MM.1S (cell line): ENCODE data around the gene GRIK5.
A peak's percentile ranks its signal among the peaks of the same experiment; 100 is the strongest.

ENCODE experiments used
- DNase-seq: peaks from one replicate; pipeline ENCODE4 v3.0.0-alpha.2; 2015
- H2AFZ ChIP-seq: fragments of 300-600 bp; sonication (generic); 2 replicates; pipeline ENCODE4 v1.6.0; 2016; ENCODE audit warnings: antibody characterized with exemption, low read length
- H3F3A ChIP-seq: fragments of 300-600 bp; sonication (generic); 2 replicates; pipeline ENCODE4 v1.6.1; 2016; ENCODE audit warnings: mild to moderate bottlenecking, antibody characterized with exemption, low read length, moderate library complexity, mixed read lengths; ENCODE audit not compliant: insufficient read depth
- H3K27ac ChIP-seq: fragments of 300-600 bp; sonication (generic); 2 replicates; pipeline ENCODE4 v1.5.1; 2016; ENCODE audit warnings: mild to moderate bottlenecking, low read length
- H3K27me3 ChIP-seq: fragments of 300-600 bp; sonication (generic); replicated peaks from 2 replicates; pipeline ENCODE4 v1.6.0; 2016; ENCODE audit warnings: low read length; ENCODE audit not compliant: insufficient read depth
- H3K36me3 ChIP-seq: fragments of 300-600 bp; sonication (generic); replicated peaks from 2 replicates; pipeline ENCODE4 v1.6.1; 2016; ENCODE audit warnings: mild to moderate bottlenecking, low read length, mixed read lengths; ENCODE audit not compliant: insufficient read depth
- H3K4me1 ChIP-seq: fragments of 300-600 bp; sonication (generic); 2 replicates; pipeline ENCODE4 v1.6.1; 2016; ENCODE audit warnings: low read length, mixed read lengths
- H3K4me2 ChIP-seq: fragments of 300-600 bp; sonication (generic); 2 replicates; pipeline ENCODE4 v1.6.0; 2016; ENCODE audit warnings: low read depth, low read length
- H3K4me3 ChIP-seq: fragments of 300-600 bp; sonication (generic); 2 replicates; pipeline ENCODE4 v1.5.1; 2016; ENCODE audit warnings: low read length, mixed read lengths
- H3K79me2 ChIP-seq: fragments of 300-600 bp; sonication (generic); 2 replicates; pipeline ENCODE4 v1.6.1; 2016; ENCODE audit warnings: mixed run types, low read length, mixed read lengths
- H3K9ac ChIP-seq: fragments of 300-600 bp; sonication (generic); 2 replicates; pipeline ENCODE4 v1.6.1; 2016; ENCODE audit warnings: low read length, mixed read lengths
- H3K9me2 ChIP-seq: fragments of 300-600 bp; sonication (generic); replicated peaks from 2 replicates; pipeline ENCODE4 v1.6.1; 2016; ENCODE audit warnings: mild to moderate bottlenecking, low read length, mixed read lengths; ENCODE audit not compliant: insufficient read depth
- H3K9me3 ChIP-seq: fragments of 300-600 bp; sonication (generic); replicated peaks from 2 replicates; pipeline ENCODE4 v1.6.1; 2016; ENCODE audit warnings: mild to moderate bottlenecking, low read length, mixed read lengths; ENCODE audit not compliant: insufficient read depth
- H4K20me1 ChIP-seq: fragments of 300-600 bp; sonication (generic); 2 replicates; pipeline ENCODE4 v1.6.1; 2016; ENCODE audit warnings: mild to moderate bottlenecking, low read length, moderate library complexity, mixed read lengths; ENCODE audit not compliant: insufficient read depth
- CTCF ChIP-seq: fragments of 300-600 bp; sonication (generic); IDR thresholded peaks from 2 replicates; pipeline ENCODE4 v1.5.1; 2016; ENCODE audit warnings: antibody characterized with exemption, low read length, mixed read lengths
- EZH2 ChIP-seq: fragments of 300-600 bp; sonication (generic); optimal IDR thresholded peaks from 2 replicates; pipeline ENCODE3; 2017; ENCODE audit warnings: low read depth, mild to moderate bottlenecking, antibody characterized with exemption, low read length, mixed read lengths
- EZH2phosphoT487 ChIP-seq: fragments of 300-600 bp; sonication (generic); IDR thresholded peaks from 2 replicates; pipeline ENCODE4 v1.6.1; 2018; ENCODE audit warnings: antibody characterized with exemption, low read length

Gene GRIK5

GRCh38 chr19:42113641-42114348 is 43.8 kb upstream of the GRIK5 start:
- no peaks in the 10 kb centered on the region for H3K36me3 ChIP-seq
- H3K9me3 ChIP-seq = no peaks in the 10 kb centered on the region
- no peaks in the 10 kb centered on the region for H4K20me1 ChIP-seq
- H3K9ac ChIP-seq = no peak overlapping the region
- H3K4me3 ChIP-seq = no peak overlapping the region
- H3K27me3 ChIP-seq = no peaks in the 10 kb centered on the region
- no peak overlapping the region; the same call in 1 of the 2 replicates for H3K27ac ChIP-seq
- no peak for DNase-seq
- H3K4me2 ChIP-seq = peak overlapping the region; percentile 53; the same call in 1 of the 2 replicates
- H3K4me1 ChIP-seq = peaks cover 19% of the 10 kb centered on the region
- no peaks in the 10 kb centered on the region for H3K9me2 ChIP-seq
- peak overlapping the region; percentile 50; the same call in 1 of the 2 replicates for H2AFZ ChIP-seq
- H3F3A ChIP-seq = no peaks in the 10 kb centered on the region
- TF ChIP-seq EZH2 (no peak), EZH2phosphoT487 (no peak), CTCF (no peak)
- H3K79me2 ChIP-seq = no peaks in the 10 kb centered on the region

GRCh38 chr19:42111811-42112210 is 41.8 kb upstream of the GRIK5 start:
- Histone ChIP-seq H3K4me2 (no peak overlapping the region), H3K27ac (no peak overlapping the region)

GRCh38 chr19:42111384-42111783 is 41.4 kb upstream of the GRIK5 start:
- Histone ChIP-seq H3K9me3 (no peaks in the 10 kb centered on the region), H3K36me3 (no peaks in the 10 kb centered on the region), H3K9me2 (no peaks in the 10 kb centered on the region), H3K4me1 (peaks cover 19% of the 10 kb centered on the region), H2AFZ (no peak overlapping the region), H3K4me2 (no peak overlapping the region), H3K79me2 (no peaks in the 10 kb centered on the region), H3K4me3 (no peak overlapping the region), H3K9ac (no peak overlapping the region), H4K20me1 (no peaks in the 10 kb centered on the region), H3K27me3 (no peaks in the 10 kb centered on the region), H3K27ac (no peak overlapping the region), H3F3A (no peaks in the 10 kb centered on the region)
- no peak for DNase-seq
- TF ChIP-seq EZH2 (no peak), EZH2phosphoT487 (no peak), CTCF (no peak)

More at GRCh38 chr19:42111811-42112210, 41.8 kb upstream of the GRIK5 start:
- DNase-seq = no peak
- peaks cover 19% of the 10 kb centered on the region for H3K4me1 ChIP-seq
- H3K36me3 ChIP-seq = no peaks in the 10 kb centered on the region
- no peaks in the 10 kb centered on the region for H3K9me3 ChIP-seq
- no peak overlapping the region for H2AFZ ChIP-seq
- no peaks in the 10 kb centered on the region for H4K20me1 ChIP-seq
- no peak overlapping the region for H3K4me3 ChIP-seq
- H3F3A ChIP-seq = no peaks in the 10 kb centered on the region
- TF ChIP-seq EZH2phosphoT487 = no peak
- TF ChIP-seq CTCF = no peak
- no peak for TF ChIP-seq EZH2
- no peaks in the 10 kb centered on the region for H3K27me3 ChIP-seq
- no peak overlapping the region for H3K9ac ChIP-seq
- H3K9me2 ChIP-seq = no peaks in the 10 kb centered on the region
- no peaks in the 10 kb centered on the region for H3K79me2 ChIP-seq
